ENCODE results near the gene DLG5. TPM values are rescaled to one million over a fixed set of nuclear protein-coding genes. Genes with fewer than 3 reads are reported as not detected.

Gene DLG5
- total and polyA plus RNA-seq, 10 of the 15 experiments (the other 5 are each of a cell fraction or from before 2014, with no cell fraction given), result 0.18 to 6.6 (median 2.7) TPM

DNA sequence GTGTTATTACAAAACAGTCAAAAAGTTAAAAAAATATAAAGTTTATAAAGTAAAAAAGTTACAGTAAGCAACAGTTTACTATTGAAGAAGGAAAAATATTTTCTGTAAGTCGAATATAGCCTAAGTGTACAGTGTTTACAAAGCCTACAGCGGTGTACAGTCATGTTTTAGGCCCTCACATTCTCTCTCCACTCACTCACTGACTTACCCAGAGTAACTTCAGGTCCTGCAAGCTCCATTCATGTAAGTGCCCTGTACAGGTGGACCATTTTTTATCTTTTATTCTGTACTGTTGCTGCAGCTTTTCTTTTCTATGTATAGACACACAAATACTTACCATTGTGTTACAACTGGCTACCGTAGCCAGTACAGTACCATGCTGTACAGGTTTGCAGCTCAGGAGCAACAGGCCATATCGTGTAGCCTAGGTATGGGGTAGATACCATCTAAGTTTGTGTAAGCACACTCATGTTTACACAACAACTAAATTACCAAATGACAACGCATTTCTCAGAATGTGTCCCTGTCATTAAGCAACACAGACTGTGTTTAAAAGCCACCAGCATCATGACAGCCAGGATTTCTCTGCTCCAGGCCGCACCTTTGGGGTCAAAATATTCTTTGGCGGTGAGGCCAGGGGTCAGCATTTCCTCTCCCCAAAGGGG lies 67.2 kb downstream of the DLG5 start:
- ChIA-PET SMC1A (ENCODE audit: uncharacterized antibody, unreplicated experiment) (interaction anchor here (0.9 to 1.2 kb wide), 3 partner anchors 12 to 39 kb away, joined by 3 to 5 read pairs (median 3); no protein-coding TSS in a partner anchor), POLR2A (no interaction called here), RAD21 (ENCODE audit: unreplicated experiment) (no interaction called here), CTCF (interaction anchor here (0.9 to 1.4 kb wide), 4 partner anchors 12 to 114 kb away, joined by 3 to 7 read pairs (median 4); no protein-coding TSS in a partner anchor)
- WGBS (ENCODE audit: insufficient coverage, insufficient replicate concordance, low lambda C conversion rate, missing lambda C conversion rate), result 63% methylated on average over 7 of the region's 7 CpGs
- Histone ChIP-seq H3K4me1 (ENCODE audit: control insufficient read depth, insufficient read depth, low read length) (no peaks in the 10 kb centered on the region), H3K4me2 (ENCODE audit: control insufficient read depth, insufficient read depth) (no peak overlapping the region), H3K4me3 (no peak overlapping the region), H2AFZ (ENCODE audit: control insufficient read depth, low read depth, low read length) (no peak overlapping the region), H4K20me1 (ENCODE audit: control insufficient read depth, insufficient read depth) (no peaks in the 10 kb centered on the region), H3K9me3 (replicated peaks; ENCODE audit: control insufficient read depth, insufficient read depth, low read length) (no peaks in the 10 kb centered on the region), H3K9ac (ENCODE audit: control insufficient read depth, insufficient read depth, low read length) (no peak overlapping the region), H3K27me3 (replicated peaks in 1 of 2; ENCODE audit: control insufficient read depth in 2 of 2, insufficient read depth in 2 of 2, low read length in 1 of 2) (no peaks in the 10 kb centered on the region), H3K79me2 (ENCODE audit: control insufficient read depth, insufficient read depth, low read length) (no peaks in the 10 kb centered on the region), H3K36me3 (ENCODE audit: control insufficient read depth in 2 of 2, insufficient read depth in 2 of 2, low read length in 1 of 2) (peaks cover 0 to 2% of the 10 kb centered on the region in 2 experiments; a peak in 1 of 4 replicates), H3K27ac (ENCODE audit: control insufficient read depth, insufficient read depth) (no peak overlapping the region)
- DNase-seq (ENCODE audit: low read depth, low spot score), result no peak
- no peak for FAIRE-seq
- TF ChIP-seq, protein P1, sequence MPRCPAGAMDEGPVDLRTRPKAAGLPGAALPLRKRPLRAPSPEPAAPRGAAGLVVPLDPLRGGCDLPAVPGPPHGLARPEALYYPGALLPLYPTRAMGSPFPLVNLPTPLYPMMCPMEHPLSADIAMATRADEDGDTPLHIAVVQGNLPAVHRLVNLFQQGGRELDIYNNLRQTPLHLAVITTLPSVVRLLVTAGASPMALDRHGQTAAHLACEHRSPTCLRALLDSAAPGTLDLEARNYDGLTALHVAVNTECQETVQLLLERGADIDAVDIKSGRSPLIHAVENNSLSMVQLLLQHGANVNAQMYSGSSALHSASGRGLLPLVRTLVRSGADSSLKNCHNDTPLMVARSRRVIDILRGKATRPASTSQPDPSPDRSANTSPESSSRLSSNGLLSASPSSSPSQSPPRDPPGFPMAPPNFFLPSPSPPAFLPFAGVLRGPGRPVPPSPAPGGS (IDR thresholded peaks at IDR 0.05; ENCODE audit: borderline replicate concordance, insufficient read depth, low read depth, low read length, poor library complexity, severe bottlenecking), result no peak
- TF ChIP-seq SP1 (IDR thresholded peaks at IDR 0.05; ENCODE audit: low read depth, low read length) (no peak), MEF2A (IDR thresholded peaks at IDR 0.05; ENCODE audit: insufficient read depth, low read depth, low read length) (no peak), ZZZ3 (IDR thresholded peaks at IDR 0.05; ENCODE audit: control insufficient read depth, insufficient read length, low read depth) (no peak), RAD51 (IDR thresholded peaks at IDR 0.05) (no peak), NFIC (IDR thresholded peaks at IDR 0.05; ENCODE audit: low read depth, low read length) (no peak), MYC (IDR thresholded peaks at IDR 0.05; ENCODE audit: insufficient read depth, insufficient read length, insufficient replicate concordance, low read length, severe bottlenecking) (no peak)
- TF ChIP-seq, protein P2, sequence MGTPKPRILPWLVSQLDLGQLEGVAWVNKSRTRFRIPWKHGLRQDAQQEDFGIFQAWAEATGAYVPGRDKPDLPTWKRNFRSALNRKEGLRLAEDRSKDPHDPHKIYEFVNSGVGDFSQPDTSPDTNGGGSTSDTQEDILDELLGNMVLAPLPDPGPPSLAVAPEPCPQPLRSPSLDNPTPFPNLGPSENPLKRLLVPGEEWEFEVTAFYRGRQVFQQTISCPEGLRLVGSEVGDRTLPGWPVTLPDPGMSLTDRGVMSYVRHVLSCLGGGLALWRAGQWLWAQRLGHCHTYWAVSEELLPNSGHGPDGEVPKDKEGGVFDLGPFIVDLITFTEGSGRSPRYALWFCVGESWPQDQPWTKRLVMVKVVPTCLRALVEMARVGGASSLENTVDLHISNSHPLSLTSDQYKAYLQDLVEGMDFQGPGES (IDR thresholded peaks at IDR 0.05), result no peak
- TF ChIP-seq, protein P3, sequence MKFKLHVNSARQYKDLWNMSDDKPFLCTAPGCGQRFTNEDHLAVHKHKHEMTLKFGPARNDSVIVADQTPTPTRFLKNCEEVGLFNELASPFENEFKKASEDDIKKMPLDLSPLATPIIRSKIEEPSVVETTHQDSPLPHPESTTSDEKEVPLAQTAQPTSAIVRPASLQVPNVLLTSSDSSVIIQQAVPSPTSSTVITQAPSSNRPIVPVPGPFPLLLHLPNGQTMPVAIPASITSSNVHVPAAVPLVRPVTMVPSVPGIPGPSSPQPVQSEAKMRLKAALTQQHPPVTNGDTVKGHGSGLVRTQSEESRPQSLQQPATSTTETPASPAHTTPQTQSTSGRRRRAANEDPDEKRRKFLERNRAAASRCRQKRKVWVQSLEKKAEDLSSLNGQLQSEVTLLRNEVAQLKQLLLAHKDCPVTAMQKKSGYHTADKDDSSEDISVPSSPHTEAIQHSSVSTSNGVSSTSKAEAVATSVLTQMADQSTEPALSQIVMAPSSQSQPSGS (IDR thresholded peaks at IDR 0.05; ENCODE audit: low read length), result no peak
- TF ChIP-seq, protein P4, sequence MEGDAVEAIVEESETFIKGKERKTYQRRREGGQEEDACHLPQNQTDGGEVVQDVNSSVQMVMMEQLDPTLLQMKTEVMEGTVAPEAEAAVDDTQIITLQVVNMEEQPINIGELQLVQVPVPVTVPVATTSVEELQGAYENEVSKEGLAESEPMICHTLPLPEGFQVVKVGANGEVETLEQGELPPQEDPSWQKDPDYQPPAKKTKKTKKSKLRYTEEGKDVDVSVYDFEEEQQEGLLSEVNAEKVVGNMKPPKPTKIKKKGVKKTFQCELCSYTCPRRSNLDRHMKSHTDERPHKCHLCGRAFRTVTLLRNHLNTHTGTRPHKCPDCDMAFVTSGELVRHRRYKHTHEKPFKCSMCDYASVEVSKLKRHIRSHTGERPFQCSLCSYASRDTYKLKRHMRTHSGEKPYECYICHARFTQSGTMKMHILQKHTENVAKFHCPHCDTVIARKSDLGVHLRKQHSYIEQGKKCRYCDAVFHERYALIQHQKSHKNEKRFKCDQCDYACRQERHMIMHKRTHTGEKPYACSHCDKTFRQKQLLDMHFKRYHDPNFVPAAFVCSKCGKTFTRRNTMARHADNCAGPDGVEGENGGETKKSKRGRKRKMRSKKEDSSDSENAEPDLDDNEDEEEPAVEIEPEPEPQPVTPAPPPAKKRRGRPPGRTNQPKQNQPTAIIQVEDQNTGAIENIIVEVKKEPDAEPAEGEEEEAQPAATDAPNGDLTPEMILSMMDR (IDR thresholded peaks at IDR 0.05 in 2 of 3, conservative IDR thresholded peaks at IDR 0.05 in 1 of 3; ENCODE audit: control insufficient read depth in 2 of 3, extremely low read depth in 1 of 3, insufficient read depth in 1 of 3, low read depth in 3 of 3, low read length in 3 of 3), result no peak
- ATAC-seq, result no peak
- intact Hi-C loops (cut with micrococcal nuclease; ENCODE audit: unreplicated experiment) (no loop called here), in situ Hi-C loops (cut with MboI) (no loop called here)
- no TSS peak for BruUV-seq (replicated peaks)
